ENCODE measurements around the gene NCOA5. TPM values are rescaled to one million over a fixed set of nuclear protein-coding genes. Genes with fewer than 3 reads are reported as not detected.

Gene NCOA5
- total and polyA plus RNA-seq, 4 donors: 3.2 to 10.4 (median 8.7) TPM

GRCh38 chr20:46135856-46136633 lies 46.3 kb upstream of the NCOA5 start:
- Histone ChIP-seq H3K4me3 (ENCODE audit: low read depth in 1 of 3, low read length in 3 of 3) (no peak overlapping the region), H3K4me1 (ENCODE audit: control insufficient read depth in 4 of 4, insufficient read depth in 4 of 4, low read length in 3 of 4) (no peaks in the 10 kb centered on the region), H3K36me3 (ENCODE audit: control insufficient read depth in 4 of 4, insufficient read depth in 3 of 4, low read depth in 1 of 4, low read length in 3 of 4) (no peaks in the 10 kb centered on the region), H3K27ac (ENCODE audit: low read depth in 1 of 2, low read length in 2 of 2) (no peak overlapping the region), H3K9me3 (ENCODE audit: control insufficient read depth in 4 of 4, low read length in 3 of 4) (no peaks in the 10 kb centered on the region), H3K9ac (ENCODE audit: low read depth in 1 of 2, low read length in 2 of 2) (no peak overlapping the region), H3K27me3 (ENCODE audit: control insufficient read depth in 4 of 4, insufficient read depth in 4 of 4, low read length in 3 of 4) (no peaks in the 10 kb centered on the region)
- TF ChIP-seq ATF3 (IDR thresholded peaks at IDR 0.05): no peak
- no peak for TF ChIP-seq REST (IDR thresholded peaks at IDR 0.05)
- TF ChIP-seq FOXA1 (IDR thresholded peaks at IDR 0.05): no peak
- TF ChIP-seq FOXA2 (IDR thresholded peaks at IDR 0.05): no peak
- TF ChIP-seq NR2F2 (IDR thresholded peaks at IDR 0.05): no peak
- TF ChIP-seq TAF1 (conservative IDR thresholded peaks at IDR 0.05): no peak
- no peak for TF ChIP-seq HNF4A (conservative IDR thresholded peaks at IDR 0.05)
- no peak for TF ChIP-seq YY1 (IDR thresholded peaks at IDR 0.05)
- no peak for TF ChIP-seq EGR1 (IDR thresholded peaks at IDR 0.05; ENCODE audit: low read depth in 2 of 2)
- no peak for TF ChIP-seq HNF4G (IDR thresholded peaks at IDR 0.05)
- TF ChIP-seq CTCF (IDR thresholded peaks at IDR 0.05; ENCODE audit: low read depth, low read length, missing input control): no peak
- no peak for DNase-seq (ENCODE audit: low spot score)
- 44% methylated on average over 12 of the region's 12 CpGs for WGBS

- Histone ChIP-seq H3K27ac (ENCODE audit: low read depth in 1 of 2, low read length in 2 of 2) (no peak overlapping the region), H3K9me3 (ENCODE audit: control insufficient read depth in 4 of 4, low read length in 3 of 4) (no peaks in the 10 kb centered on the region), H3K36me3 (ENCODE audit: control insufficient read depth in 4 of 4, insufficient read depth in 3 of 4, low read depth in 1 of 4, low read length in 3 of 4) (no peaks in the 10 kb centered on the region), H3K4me1 (ENCODE audit: control insufficient read depth in 4 of 4, insufficient read depth in 4 of 4, low read length in 3 of 4) (no peaks in the 10 kb centered on the region), H3K27me3 (ENCODE audit: control insufficient read depth in 4 of 4, insufficient read depth in 4 of 4, low read length in 3 of 4) (no peaks in the 10 kb centered on the region), H3K9ac (ENCODE audit: low read depth in 1 of 2, low read length in 2 of 2) (no peak overlapping the region), H3K4me3 (ENCODE audit: low read depth in 1 of 3, low read length in 3 of 3) (no peak overlapping the region)
- WGBS: 78% methylated on average over 7 of the region's 7 CpGs
- DNase-seq (ENCODE audit: low spot score): no peak
- TF ChIP-seq GABPA (IDR thresholded peaks at IDR 0.05 in 1 of 2, conservative IDR thresholded peaks at IDR 0.05 in 1 of 2) (no peak), MAX (IDR thresholded peaks at IDR 0.05) (no peak), ZBTB33 (IDR thresholded peaks at IDR 0.05) (no peak), FOXA2 (IDR thresholded peaks at IDR 0.05) (no peak), SP1 (IDR thresholded peaks at IDR 0.05) (no peak), CTCF (IDR thresholded peaks at IDR 0.05; ENCODE audit: low read depth, low read length, missing input control) (no peak), FOXA1 (IDR thresholded peaks at IDR 0.05) (no peak), NR2F2 (IDR thresholded peaks at IDR 0.05) (no peak), RXRA (IDR thresholded peaks at IDR 0.05) (no peak), HNF4G (IDR thresholded peaks at IDR 0.05) (no peak), YY1 (IDR thresholded peaks at IDR 0.05) (no peak), TAF1 (conservative IDR thresholded peaks at IDR 0.05) (no peak), EGR1 (IDR thresholded peaks at IDR 0.05; ENCODE audit: low read depth in 2 of 2) (no peak), REST (IDR thresholded peaks at IDR 0.05) (no peak)
Measured at GRCh38 chr20:46134716-46135115, 45.0 kb upstream of the NCOA5 start.
